Heart right ventricle (tissue), 16 donors: ENCODE data around the gene CAMK2G. TPM values are rescaled to one million over a fixed set of nuclear protein-coding genes. Genes with fewer than 3 reads are reported as not detected.
"Not testable (repeated sequence)": the region's sequence is repeated elsewhere in the genome, so short reads cannot be mapped to it uniquely, and the experiment has no call there.

Experiments used
- ATAC-seq, 8 donors: fragments of 200-7000 bp; cut with Tn5 transposase; one replicate each; pipeline ENCODE4 v1.9.1; 2020; ENCODE audit warnings: mild to moderate bottlenecking in 8 of 8, moderate library complexity in 8 of 8, moderate number of reproducible peaks in 1 of 8
- DNase-seq, 2 donors: peaks; one replicate each; pipeline ENCODE4 v3.0.0-alpha.2; 2020
- H3K27ac ChIP-seq, 10 donors: fragments of 200-600 bp; sonication (generic) in 2 of 10; one replicate each; pipeline versions ENCODE4 v1.5.0 to v1.8.0; 2020 to 2022; ENCODE audit warnings: mild to moderate bottlenecking in 3 of 10
- H3K27me3 ChIP-seq, 7 donors: fragments of 200-600 bp; one replicate each; pipeline ENCODE4 v1.8.0; 2021 to 2022; ENCODE audit warnings: mild to moderate bottlenecking in 2 of 7
- H3K36me3 ChIP-seq, 9 donors: fragments of 200-600 bp; sonication (generic) in 1 of 9; one replicate each; pipeline versions ENCODE4 v1.5.0 to v1.8.0; 2020 to 2022; ENCODE audit warnings: mild to moderate bottlenecking in 2 of 9
- H3K4me1 ChIP-seq, 9 donors: fragments of 200-600 bp; sonication (generic) in 1 of 9; one replicate each; pipeline versions ENCODE4 v1.5.0 to v1.8.0; 2020 to 2022; ENCODE audit warnings: mild to moderate bottlenecking in 4 of 9
- H3K4me3 ChIP-seq, 10 donors: fragments of 200-600 bp; sonication (generic) in 2 of 10; one replicate each; pipeline versions ENCODE4 v1.5.0 to v1.8.0; 2020 to 2022; ENCODE audit warnings: mild to moderate bottlenecking in 7 of 10, moderate library complexity in 2 of 10
- H3K9me3 ChIP-seq, 11 donors: fragments of 200-600 bp in 10 of 11; sonication (generic) in 2 of 11; one replicate each; pipeline versions ENCODE4 v1.5.0 to v1.8.0; 2013 to 2022; ENCODE audit warnings: mild to moderate bottlenecking in 2 of 11, control low read depth in 1 of 11, moderate library complexity in 1 of 11
- CTCF ChIP-seq, 9 donors: fragments of 200-600 bp; sonication (generic) in 2 of 9; IDR thresholded peaks; one replicate each; pipeline versions ENCODE4 v1.5.0 to v1.8.0; 2021 to 2022; ENCODE audit warnings: antibody characterized with exemption in 9 of 9, mild to moderate bottlenecking in 5 of 9, moderate library complexity in 1 of 9
- WGBS, 2 donors: extraction: QIAGEN DNeasy Blood & Tissue Kit; methylation state at CpG; one replicate each; pipeline ENCODE4 v1.1.7; 2013; ENCODE audit warnings: inconsistent platforms in 1 of 2; 5-methylcytosine and 5-hydroxymethylcytosine counted together
- intact Hi-C, 10 donors: fragments of 100-400 bp; cut with DNase I; formaldehyde crosslinking; loops; one replicate each; pipeline versions ENCODE4 v1.11.1 to v1.14.2; 2022
- polyA plus RNA-seq, 2 donors: library from polyadenylated mRNA; stranded (reverse); fragments of 200-250 nt; gene quantifications; one replicate each; pipeline ENCODE4 v1.2.3, GENCODE V29; 2013
- total RNA-seq, 10 donors: library from RNA; stranded (reverse); fragmentation: NEBNext Ultra II Directional in 3 of 10; extraction: Animal tissue kit (Norgen Biotek cat#: 25700) in 3 of 10; gene quantifications; one replicate each; pipeline versions ENCODE4 v1.2.1 to v1.2.4, GENCODE V29; 2021 to 2023
- donor health status: Arrhythmogenic right ventricular cardiomyopathy.
- donor health status: ischemic (EF 13 %, LVEDD 7.1; RV severe dilation, severe dysfunction).
- donor health status: healthy with polysubstance abuse.
- donor health status: DM: no; HTN: yes; CAD: no.
- donor health status: DM: no; HTN: no; CAD: no.
- donor health status: ischemic (EF 25% LVEDD 6.9; RV normal size, moderate dysfunction).
- donor health status: ischemic (EF 25% LVEDD 5.7; RV mildly dilated, moderate dysfunction).
- donor health status: healthy.
- donor health status: DM: yes; HTN: yes; CAD: no.
- donor health status: Ischemic cardiomyopathy.
- donor health status: ischemic (EF 35%, LVEDD 5.7; RV mildly dilated, moderate dysfunction).
- donor health status: nonischemic (EF 11% LVEDD 7.7; RV severe dilation, severe dysfunction).
- donor health status: DM: yes; HTN: yes; CAD: no.
- donor health status: PGD.
- donor health status: ischemic (EF 29% LVEDD 5.4; RV normal size, mild dysfunction).
- donor health status: nonischemic (EF 23%, LVEDD 6.1; RV moderate dilation, normal function).

The CAMK2G gene
- total and polyA plus RNA-seq, 12 donors = 8.5 to 16.7 (median 11.8) TPM

DNA sequence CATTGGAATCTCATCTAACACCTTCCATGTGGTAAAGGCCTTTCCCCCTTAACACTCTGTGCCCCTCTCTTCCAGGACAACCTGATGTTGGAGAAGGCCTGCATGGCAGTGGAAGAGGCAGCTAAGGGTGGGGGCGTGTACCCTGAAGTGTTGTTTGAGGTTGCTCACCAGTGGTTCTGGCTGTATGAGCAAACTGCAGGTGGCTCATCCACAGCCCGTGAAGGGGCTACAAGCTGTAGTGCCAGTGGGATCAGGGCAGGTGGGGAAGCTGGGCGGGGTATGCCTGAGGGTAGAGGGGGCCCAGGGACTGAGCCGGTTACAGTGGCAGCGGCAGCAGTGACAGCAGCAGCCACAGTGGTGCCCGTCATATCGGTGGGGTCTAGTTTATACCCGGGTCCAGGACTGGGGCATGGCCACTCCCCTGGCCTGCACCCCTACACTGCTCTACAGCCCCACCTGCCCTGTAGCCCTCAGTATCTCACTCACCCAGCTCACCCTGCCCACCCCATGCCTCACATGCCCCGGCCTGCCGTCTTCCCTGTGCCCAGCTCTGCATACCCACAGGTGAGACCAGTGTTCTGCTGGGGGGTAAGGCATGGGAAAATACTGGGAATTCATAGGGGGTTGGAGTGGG, 75.3 kb downstream of the CAMK2G start:
- DNase-seq (no peak), ATAC-seq (peak in 5 of 8 donors; percentile 11 to 35 (median 18))
- Histone ChIP-seq H3K4me1 (no peaks in the 10 kb centered on the region), H3K4me3 (no peak overlapping the region), H3K27ac (no peak overlapping the region), H3K9me3 (no peaks in the 10 kb centered on the region), H3K36me3 (peaks cover 0 to 100% (median 78%) of the 10 kb centered on the region in 9 donors), H3K27me3 (no peaks in the 10 kb centered on the region)
- no peak for TF ChIP-seq CTCF (IDR thresholded peaks at IDR 0.05)
- WGBS, 2 donors = 86 to 89% methylated on average over 10 of the region's 10 CpGs
- intact Hi-C loops = no loop called here

- ATAC-seq = no peak
- H3K4me1 ChIP-seq = no peaks in the 10 kb centered on the region
- H3K27ac ChIP-seq = no peak overlapping the region
- H3K27me3 ChIP-seq = no peaks in the 10 kb centered on the region
- H3K9me3 ChIP-seq = no peaks in the 10 kb centered on the region
- H3K36me3 ChIP-seq = peaks cover 0 to 100% (median 77%) of the 10 kb centered on the region in 9 donors
- TF ChIP-seq CTCF (IDR thresholded peaks at IDR 0.05) = no peak
- intact Hi-C loops = no loop called here
- H3K4me3 ChIP-seq = no peak overlapping the region
- 95% methylated on average over 6 of the region's 6 CpGs for WGBS, 2 donors
- DNase-seq = no peak
Observed at GRCh38 chr10:73798087-73798486, 76.3 kb downstream of the CAMK2G start.

DNA sequence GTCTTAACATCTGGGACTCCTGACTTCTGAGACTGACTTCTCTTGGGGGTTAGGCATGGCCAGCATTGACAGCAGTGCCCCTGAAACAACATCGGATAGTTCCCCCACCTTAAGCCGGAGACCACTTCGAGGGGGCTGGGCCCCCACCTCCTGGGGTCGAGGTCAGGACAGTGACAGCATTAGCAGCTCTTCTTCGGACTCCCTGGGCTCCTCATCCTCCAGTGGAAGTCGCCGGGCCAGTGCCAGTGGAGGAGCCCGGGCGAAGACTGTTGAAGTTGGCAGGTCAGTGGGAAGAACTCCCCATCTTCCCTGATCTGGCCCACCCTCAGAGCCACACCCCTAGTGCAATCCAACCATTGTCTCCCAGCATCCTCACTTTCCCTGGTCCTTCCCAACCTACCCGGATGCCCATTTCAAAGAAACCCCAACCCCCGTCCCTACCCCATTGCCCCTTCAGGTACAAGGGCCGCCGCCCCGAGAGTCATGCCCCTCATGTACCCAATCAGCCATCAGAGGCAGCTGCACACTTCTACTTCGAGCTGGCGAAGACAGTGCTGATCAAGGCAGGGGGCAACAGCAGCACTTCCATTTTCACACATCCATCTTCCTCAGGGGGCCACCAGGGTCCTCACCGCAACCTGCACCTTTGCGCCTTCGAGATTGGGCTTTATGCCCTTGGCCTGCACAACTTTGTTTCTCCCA, 76.9 kb downstream of the CAMK2G start:
- WGBS, 2 donors = 90 to 93% methylated on average over 19 of the region's 19 CpGs

DNA sequence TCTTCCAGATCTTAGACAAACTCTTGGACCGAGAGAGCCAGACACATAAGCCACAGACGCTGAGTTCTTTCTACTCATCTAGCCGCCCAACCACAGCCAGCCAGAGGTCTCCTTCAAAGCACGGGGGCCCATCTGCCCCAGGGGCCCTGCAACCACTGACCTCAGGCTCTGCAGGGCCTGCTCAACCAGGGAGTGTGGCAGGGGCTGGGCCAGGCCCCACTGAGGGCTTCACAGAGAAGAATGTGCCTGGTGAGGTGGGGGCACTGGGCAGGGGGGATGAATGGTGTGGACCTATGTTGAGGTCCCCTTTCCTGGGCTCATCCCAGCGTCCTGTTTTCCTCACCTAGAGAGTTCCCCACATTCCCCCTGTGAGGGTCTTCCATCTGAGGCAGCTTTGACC, 77.6 kb downstream of the CAMK2G start:
- H3K27ac ChIP-seq = no peak overlapping the region
- H3K4me1 ChIP-seq = no peaks in the 10 kb centered on the region
- no peak overlapping the region for H3K4me3 ChIP-seq
- intact Hi-C loops = no loop called here
- ATAC-seq = no peak
- peaks cover 0 to 100% (median 78%) of the 10 kb centered on the region in 9 donors for H3K36me3 ChIP-seq
- H3K9me3 ChIP-seq = no peaks in the 10 kb centered on the region
- no peak for TF ChIP-seq CTCF (IDR thresholded peaks at IDR 0.05)
- no peaks in the 10 kb centered on the region for H3K27me3 ChIP-seq
- DNase-seq = no peak
- WGBS, 2 donors = 85 to 87% methylated on average over 5 of the region's 5 CpGs

More for the DNA sequence above, 76.9 kb downstream of the CAMK2G start:
- H3K27ac ChIP-seq = no peak overlapping the region
- H3K9me3 ChIP-seq = no peaks in the 10 kb centered on the region
- DNase-seq (no peak), ATAC-seq (no peak)
- H3K4me3 ChIP-seq = no peak overlapping the region
- intact Hi-C loops = no loop called here
- peaks cover 0 to 100% (median 78%) of the 10 kb centered on the region in 9 donors for H3K36me3 ChIP-seq
- no peaks in the 10 kb centered on the region for H3K27me3 ChIP-seq
- TF ChIP-seq CTCF (IDR thresholded peaks at IDR 0.05) = no peak
- no peaks in the 10 kb centered on the region for H3K4me1 ChIP-seq

- H3K27me3 ChIP-seq, H3K4me1 ChIP-seq, H3K9me3 ChIP-seq, H3K4me3 ChIP-seq, ATAC-seq, DNase-seq, intact Hi-C loops, H3K27ac ChIP-seq: not testable (repeated sequence)
- peaks cover 0 to 100% (median 78%) of the 10 kb centered on the region in 9 donors for H3K36me3 ChIP-seq
- 95 to 97% methylated on average over 8 of the region's 8 CpGs for WGBS, 2 donors
Observed at GRCh38 chr10:73796035-73796434, 78.3 kb downstream of the CAMK2G start.

GRCh38 chr10:73795491-73795890, 78.9 kb downstream of the CAMK2G start:
- intact Hi-C loops, DNase-seq: not testable (repeated sequence)

More at GRCh38 chr10:73795491-73795890, 78.9 kb downstream of the CAMK2G start:
- H3K27me3 ChIP-seq, ATAC-seq, H3K4me3 ChIP-seq, H3K4me1 ChIP-seq, H3K27ac ChIP-seq, H3K9me3 ChIP-seq: not testable (repeated sequence)
- 95 to 98% methylated on average over 10 of the region's 10 CpGs for WGBS, 2 donors
- peaks cover 0 to 100% (median 83%) of the 10 kb centered on the region in 9 donors for H3K36me3 ChIP-seq
